IPS-20b (cell line): ENCODE results near the gene DFFB.

Experiments
- H3K27ac ChIP-seq: one replicate; pipeline ENCODE4 v1.5.1; 2013; ENCODE audit warnings: low read length
- H3K27me3 ChIP-seq: 2 replicates; pipeline ENCODE4 v1.6.1; 2013; ENCODE audit warnings: mild to moderate bottlenecking, low read length, inconsistent platforms; ENCODE audit not compliant: insufficient read depth
- H3K36me3 ChIP-seq: 2 replicates; pipeline ENCODE4 v1.6.1; 2013; ENCODE audit warnings: low read depth, mild to moderate bottlenecking, inconsistent platforms, low read length, moderate library complexity; ENCODE audit not compliant: insufficient read depth
- H3K4me1 ChIP-seq: 2 replicates; pipeline ENCODE4 v1.6.1; 2013; ENCODE audit warnings: mild to moderate bottlenecking, control low read depth, inconsistent platforms, low read length, moderate library complexity; ENCODE audit not compliant: insufficient read depth
- H3K4me3 ChIP-seq: 2 replicates; pipeline ENCODE4 v1.5.1; 2013; ENCODE audit warnings: mild to moderate bottlenecking, low read length, inconsistent platforms
- H3K9ac ChIP-seq: 2 replicates; pipeline ENCODE4 v1.6.1; 2013; ENCODE audit warnings: low read depth, mild to moderate bottlenecking, inconsistent platforms, low read length, moderate library complexity
- H3K9me3 ChIP-seq: 2 replicates; pipeline ENCODE4 v1.6.1; 2013; ENCODE audit warnings: mild to moderate bottlenecking, low read depth, low read length, inconsistent platforms; ENCODE audit not compliant: insufficient read depth

The DFFB gene

DNA sequence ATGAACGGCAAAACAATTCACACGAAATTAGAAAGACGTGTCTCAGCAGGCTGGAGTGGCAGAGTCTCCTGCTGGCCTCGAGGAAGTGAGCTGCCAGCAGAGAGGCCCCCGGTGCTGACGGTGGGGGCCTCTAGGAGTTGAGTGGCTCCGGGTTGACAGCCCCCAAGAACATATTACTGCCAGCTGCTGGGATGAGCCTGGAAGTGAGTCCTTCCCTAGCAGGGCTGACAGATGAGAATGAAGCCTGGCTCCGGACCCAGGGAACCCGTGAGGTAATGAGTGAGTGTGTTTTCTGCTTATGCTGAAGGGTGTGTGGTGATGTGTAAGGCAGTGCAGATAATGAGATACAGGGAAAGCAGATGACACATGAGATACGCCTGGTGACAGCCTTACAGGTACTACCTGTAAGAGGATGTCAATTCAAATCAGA lies 37.5 kb upstream of the DFFB start:
- H3K27me3 ChIP-seq = no peaks in the 10 kb centered on the region
- peaks cover 10% of the 10 kb centered on the region; the same call in 1 of the 2 replicates for H3K36me3 ChIP-seq
- no peaks in the 10 kb centered on the region for H3K4me1 ChIP-seq
- no peak overlapping the region for H3K4me3 ChIP-seq
- no peaks in the 10 kb centered on the region for H3K9me3 ChIP-seq
- H3K9ac ChIP-seq = no peak overlapping the region
- H3K27ac ChIP-seq = no peak overlapping the region

DNA sequence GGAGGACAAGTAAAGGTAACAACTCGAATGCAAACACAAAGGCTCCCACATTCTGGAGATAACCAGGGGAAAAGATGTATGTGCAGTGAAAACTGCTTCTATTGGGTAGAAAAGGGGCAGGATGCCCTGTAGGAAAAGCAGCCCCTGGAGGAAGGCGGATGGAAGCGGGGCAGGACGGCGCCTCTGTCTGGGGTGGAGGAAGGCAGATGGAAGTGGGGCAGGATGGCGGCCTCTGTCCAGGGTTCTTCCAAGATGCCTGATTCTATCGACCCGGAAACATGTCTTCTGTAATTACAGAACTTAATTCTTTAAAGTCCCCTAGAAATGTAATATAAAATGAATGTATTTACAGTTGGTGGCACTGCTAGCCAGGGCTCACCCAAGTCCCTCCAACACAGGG lies 37.0 kb upstream of the DFFB start:
- no peaks in the 10 kb centered on the region for H3K9me3 ChIP-seq
- H3K4me3 ChIP-seq = no peak overlapping the region
- no peak overlapping the region for H3K27ac ChIP-seq
- peaks cover 12% of the 10 kb centered on the region for H3K36me3 ChIP-seq
- no peaks in the 10 kb centered on the region for H3K4me1 ChIP-seq
- H3K27me3 ChIP-seq = no peaks in the 10 kb centered on the region
- H3K9ac ChIP-seq = no peak overlapping the region

DNA sequence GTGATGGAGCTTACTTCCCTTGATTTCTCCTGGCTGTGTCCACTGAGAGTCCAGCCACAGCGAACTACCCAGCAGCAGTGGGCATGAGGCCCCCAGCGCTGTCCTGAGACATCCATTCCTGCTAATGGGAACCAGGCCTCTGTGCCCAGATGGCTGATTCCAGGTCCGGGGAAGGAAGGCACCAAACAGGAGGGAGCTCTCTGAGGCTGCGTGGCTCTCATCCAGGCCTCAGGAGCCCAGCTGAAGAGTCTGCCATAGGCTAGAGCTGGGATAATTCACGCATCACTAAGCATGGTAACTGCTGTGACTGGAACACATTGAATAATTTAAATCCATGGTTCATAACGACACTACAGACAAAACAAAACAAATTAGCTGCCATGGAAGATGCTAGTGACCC lies 36.3 kb upstream of the DFFB start:
- Histone ChIP-seq H3K9me3 (no peaks in the 10 kb centered on the region), H3K27ac (no peak overlapping the region), H3K27me3 (no peaks in the 10 kb centered on the region), H3K9ac (no peak overlapping the region), H3K4me1 (no peaks in the 10 kb centered on the region), H3K36me3 (peaks cover 19% of the 10 kb centered on the region), H3K4me3 (no peak overlapping the region)

DNA sequence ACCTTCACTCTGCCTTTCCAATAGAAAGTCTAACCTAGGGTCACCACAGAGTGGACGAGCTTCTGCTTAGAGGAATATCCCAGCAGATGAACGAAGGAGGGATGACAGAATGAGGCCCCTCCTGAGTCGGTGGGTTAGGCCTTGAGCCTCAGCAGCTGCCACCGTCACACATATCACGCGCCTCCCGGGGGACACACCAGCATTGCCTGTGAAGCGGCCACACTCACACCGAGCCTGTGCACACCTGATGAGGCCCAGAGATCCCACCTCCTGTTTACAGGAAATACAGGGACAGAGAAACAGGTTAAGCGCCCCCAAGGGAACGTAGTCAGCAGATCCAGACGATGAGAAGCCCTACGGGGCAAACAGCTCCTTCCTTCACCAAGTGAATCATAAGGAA lies 35.8 kb upstream of the DFFB start:
- no peaks in the 10 kb centered on the region for H3K4me1 ChIP-seq
- H3K9me3 ChIP-seq = no peaks in the 10 kb centered on the region
- no peaks in the 10 kb centered on the region for H3K27me3 ChIP-seq
- H3K4me3 ChIP-seq = no peak overlapping the region
- peaks cover 21% of the 10 kb centered on the region for H3K36me3 ChIP-seq
- H3K27ac ChIP-seq = no peak overlapping the region
- no peak overlapping the region for H3K9ac ChIP-seq

DNA sequence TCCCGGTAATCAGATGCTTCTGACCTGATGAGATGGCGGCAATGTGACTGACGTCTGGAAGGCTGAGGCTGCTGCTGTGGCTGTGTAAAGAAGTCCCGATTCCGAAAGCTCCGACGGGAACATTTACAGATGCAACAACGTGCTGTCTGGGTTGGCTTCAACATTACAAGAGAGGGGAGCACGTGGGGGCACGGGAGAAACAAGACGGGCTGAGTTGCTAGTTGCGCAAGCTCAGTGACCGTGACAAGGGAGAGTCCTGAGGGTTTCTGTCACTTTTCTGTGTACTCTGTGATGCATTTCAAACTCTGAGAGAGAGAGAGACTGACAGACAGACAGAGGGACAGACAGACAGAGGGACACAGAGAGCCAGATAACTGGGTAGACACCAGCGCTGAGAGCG lies 35.4 kb upstream of the DFFB start:
- Histone ChIP-seq H3K4me3 (no peak overlapping the region), H3K4me1 (no peaks in the 10 kb centered on the region), H3K9ac (no peak overlapping the region), H3K27ac (no peak overlapping the region), H3K36me3 (peaks cover 21% of the 10 kb centered on the region), H3K27me3 (no peaks in the 10 kb centered on the region), H3K9me3 (no peaks in the 10 kb centered on the region)

DNA sequence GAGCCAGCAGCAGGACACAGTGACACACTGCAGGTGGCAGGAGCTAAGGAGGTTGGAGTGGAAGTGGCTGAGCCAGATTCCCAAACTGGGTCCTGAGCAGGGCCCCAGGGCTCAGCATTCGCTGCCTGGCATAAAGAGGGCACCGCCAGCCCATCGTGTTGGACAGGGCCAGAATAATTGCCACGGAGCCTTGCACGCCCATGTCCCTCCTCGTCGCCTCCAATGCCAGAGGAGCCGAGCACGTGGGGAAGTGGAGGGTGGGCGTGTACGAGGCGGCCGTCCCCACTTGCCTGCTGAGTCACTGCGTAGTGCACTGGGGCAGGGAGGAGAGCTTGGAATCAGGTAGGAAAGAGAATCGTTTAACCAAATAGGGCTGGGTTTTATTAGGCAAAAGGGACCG lies 34.9 kb upstream of the DFFB start:
- Histone ChIP-seq H3K9ac (no peak overlapping the region), H3K36me3 (peaks cover 21% of the 10 kb centered on the region)

DNA sequence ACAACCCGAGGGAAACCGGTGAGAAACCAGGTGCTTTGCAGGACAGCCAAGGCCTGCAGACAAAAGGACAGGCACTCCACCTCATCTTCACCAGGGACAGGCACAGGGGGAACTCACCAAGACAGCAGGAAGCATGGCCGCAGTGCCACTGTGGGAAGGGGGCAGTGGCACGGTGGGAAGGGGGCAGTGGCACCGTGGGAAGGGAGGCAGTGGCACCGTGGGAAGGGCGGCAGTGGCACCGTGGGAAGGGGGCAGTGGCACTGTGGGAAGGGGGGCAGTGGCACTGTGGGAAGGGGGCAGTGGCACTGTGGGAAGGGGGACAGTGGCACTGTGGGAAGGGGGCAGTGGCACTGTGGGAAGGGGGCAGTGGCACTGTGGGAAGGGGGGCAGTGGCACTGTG lies 32.6 kb upstream of the DFFB start:
- Histone ChIP-seq H3K9ac (no peak overlapping the region), H3K27me3 (no peaks in the 10 kb centered on the region), H3K36me3 (peaks cover 36% of the 10 kb centered on the region), H3K4me3 (no peak overlapping the region), H3K9me3 (no peaks in the 10 kb centered on the region), H3K27ac (no peak overlapping the region), H3K4me1 (no peaks in the 10 kb centered on the region)

More for the DNA sequence above, 34.9 kb upstream of the DFFB start:
- no peaks in the 10 kb centered on the region for H3K4me1 ChIP-seq
- no peak overlapping the region for H3K4me3 ChIP-seq
- no peaks in the 10 kb centered on the region for H3K27me3 ChIP-seq
- H3K9me3 ChIP-seq = no peaks in the 10 kb centered on the region
- H3K27ac ChIP-seq = no peak overlapping the region

DNA sequence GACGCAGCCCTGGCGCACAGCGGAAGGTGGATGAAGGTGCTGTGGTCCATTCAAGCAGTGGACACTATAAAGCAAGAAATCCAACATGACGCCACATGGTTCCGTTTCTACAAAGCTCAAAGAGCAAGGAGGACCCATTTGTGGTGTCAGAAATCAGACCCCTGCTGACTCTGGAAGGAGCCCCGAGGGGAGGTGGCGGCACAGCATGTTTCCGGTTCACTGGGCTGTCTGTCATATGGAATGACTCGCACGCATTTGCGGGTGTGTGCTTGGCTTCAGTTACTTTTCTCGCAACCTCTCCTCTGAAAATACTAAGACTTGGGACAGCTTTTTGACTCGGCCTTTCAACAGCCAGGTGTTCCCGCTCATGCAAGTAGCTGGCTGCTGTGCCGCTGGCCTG lies 31.9 kb upstream of the DFFB start:
- no peak overlapping the region for H3K4me3 ChIP-seq
- H3K27me3 ChIP-seq = no peaks in the 10 kb centered on the region
- peaks cover 42% of the 10 kb centered on the region for H3K36me3 ChIP-seq
- H3K9ac ChIP-seq = no peak overlapping the region
- H3K9me3 ChIP-seq = no peaks in the 10 kb centered on the region
- H3K4me1 ChIP-seq = no peaks in the 10 kb centered on the region
- H3K27ac ChIP-seq = no peak overlapping the region

DNA sequence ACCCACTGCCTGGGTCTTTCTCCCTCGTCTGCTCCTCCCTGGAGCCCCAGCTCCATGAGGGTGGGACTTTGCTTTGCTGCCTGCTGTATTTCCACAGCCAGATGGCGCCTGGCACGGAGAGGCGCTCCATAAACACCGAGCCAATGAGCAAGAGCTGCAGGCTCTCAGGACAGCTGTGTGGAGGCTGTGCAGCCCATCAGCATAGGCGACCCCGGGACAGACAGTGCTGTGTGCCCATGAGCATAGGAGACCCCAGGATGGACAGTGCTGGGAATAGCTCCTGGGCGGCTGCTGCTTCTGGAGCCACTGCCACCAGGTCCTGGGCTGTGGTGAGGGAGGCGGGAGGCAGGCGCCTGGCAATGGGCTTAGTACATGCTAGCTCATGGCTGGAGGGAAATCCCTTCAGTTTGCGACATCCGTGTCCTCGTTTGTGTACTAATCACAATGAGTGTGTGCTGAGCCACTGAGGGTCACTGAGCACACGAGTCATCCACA lies 29.4 kb upstream of the DFFB start:
- Histone ChIP-seq H3K27me3 (no peaks in the 10 kb centered on the region), H3K9ac (no peak overlapping the region), H3K4me1 (no peaks in the 10 kb centered on the region), H3K27ac (no peak overlapping the region), H3K9me3 (no peaks in the 10 kb centered on the region), H3K36me3 (peaks cover 58% of the 10 kb centered on the region), H3K4me3 (no peak overlapping the region)

DNA sequence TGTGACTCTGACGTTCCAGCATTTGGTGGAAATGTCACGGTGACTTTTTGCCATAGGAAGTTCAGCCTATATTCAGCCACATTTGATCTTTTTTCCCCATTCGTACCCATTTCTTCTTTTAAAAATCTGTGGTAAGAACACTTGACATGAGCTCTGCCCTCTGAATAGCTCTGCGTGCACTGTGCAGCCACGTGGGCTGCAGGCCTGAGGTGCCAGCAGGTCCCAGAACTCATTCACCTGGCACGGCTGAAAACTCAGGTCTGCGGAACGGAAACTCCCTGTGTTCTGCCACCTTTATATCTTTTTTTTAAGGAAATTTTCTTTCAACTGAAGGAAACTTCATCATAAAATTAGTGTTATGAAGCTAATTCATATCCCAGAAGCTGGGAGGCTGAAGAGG lies 28.9 kb upstream of the DFFB start:
- Histone ChIP-seq H3K9ac (no peak overlapping the region), H3K36me3 (peaks cover 59% of the 10 kb centered on the region), H3K9me3 (no peaks in the 10 kb centered on the region), H3K4me1 (no peaks in the 10 kb centered on the region), H3K27me3 (no peaks in the 10 kb centered on the region), H3K27ac (no peak overlapping the region), H3K4me3 (no peak overlapping the region)

DNA sequence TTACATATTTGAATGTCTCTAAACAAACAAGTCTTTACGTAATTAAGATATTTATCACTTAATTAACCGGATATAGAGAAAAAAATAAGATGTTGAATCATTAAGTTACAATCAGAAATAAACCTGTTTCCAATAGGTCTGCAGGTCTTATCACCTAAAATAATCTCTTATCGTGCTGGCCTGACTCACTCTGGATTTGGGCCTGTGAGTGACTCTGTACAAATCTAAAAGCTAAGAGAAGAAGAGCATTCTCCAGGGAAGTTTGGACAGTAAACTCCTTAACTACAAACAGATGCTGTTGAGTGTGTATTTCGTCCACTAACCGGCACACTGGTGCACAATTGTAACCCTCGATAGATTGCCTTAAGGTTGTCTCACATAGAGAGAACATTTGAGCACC lies 25.6 kb upstream of the DFFB start:
- H3K9me3 ChIP-seq = no peaks in the 10 kb centered on the region
- no peak overlapping the region for H3K9ac ChIP-seq
- no peak overlapping the region for H3K4me3 ChIP-seq
- H3K27ac ChIP-seq = no peak overlapping the region
- H3K36me3 ChIP-seq = peaks cover 55% of the 10 kb centered on the region
- H3K4me1 ChIP-seq = no peaks in the 10 kb centered on the region
- H3K27me3 ChIP-seq = no peaks in the 10 kb centered on the region

DNA sequence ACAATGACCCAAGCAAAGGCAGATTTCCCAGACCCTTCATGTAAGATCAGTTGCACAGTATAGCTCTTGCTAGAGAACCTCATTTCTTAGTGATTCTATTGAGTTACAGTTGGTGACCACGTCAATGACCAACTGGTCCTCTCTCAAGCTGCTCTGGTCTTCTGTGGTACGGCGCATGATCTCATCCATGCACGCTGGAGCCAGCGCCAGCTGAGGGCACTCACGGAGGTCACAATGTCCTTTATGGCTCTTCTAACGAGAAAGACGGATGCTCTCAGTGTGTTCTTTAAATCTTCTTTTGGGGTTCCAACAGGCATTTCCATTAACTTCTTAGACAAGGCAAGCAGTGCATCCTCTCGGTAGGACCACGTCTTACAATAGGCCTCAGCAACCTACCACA lies 22.6 kb upstream of the DFFB start:
- no peaks in the 10 kb centered on the region for H3K27me3 ChIP-seq
- H3K27ac ChIP-seq = no peak overlapping the region
- H3K4me1 ChIP-seq = no peaks in the 10 kb centered on the region
- H3K9ac ChIP-seq = no peak overlapping the region
- peaks cover 57% of the 10 kb centered on the region for H3K36me3 ChIP-seq
- H3K9me3 ChIP-seq = peaks cover 4% of the 10 kb centered on the region; the same call in 1 of the 2 replicates
- no peak overlapping the region for H3K4me3 ChIP-seq

DNA sequence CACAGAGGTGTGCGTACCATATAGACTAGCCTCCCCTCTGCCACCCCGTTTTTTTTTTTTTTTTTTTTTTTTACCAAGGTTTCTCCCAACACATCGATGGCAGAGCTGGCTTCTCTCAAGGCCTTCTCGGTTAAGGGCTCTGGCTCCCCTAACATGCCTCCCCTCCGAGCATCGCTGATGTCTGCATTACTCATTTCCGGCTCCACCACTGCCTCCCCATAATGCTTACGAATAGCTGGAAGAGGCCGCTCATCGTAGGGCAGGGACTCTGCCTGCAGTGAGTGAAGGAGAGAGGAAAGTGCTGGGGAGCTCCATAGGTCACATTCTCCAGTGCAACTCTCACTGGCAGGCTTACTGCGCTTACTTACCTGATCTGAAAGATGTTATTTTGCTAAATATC lies 20.9 kb upstream of the DFFB start:
- Histone ChIP-seq H3K9ac (no peak overlapping the region), H3K4me3 (no peak overlapping the region), H3K36me3 (peaks cover 43% of the 10 kb centered on the region), H3K4me1 (no peaks in the 10 kb centered on the region), H3K9me3 (peaks cover 4% of the 10 kb centered on the region; the same call in 1 of the 2 replicates), H3K27me3 (no peaks in the 10 kb centered on the region), H3K27ac (no peak overlapping the region)
